Retinal pigment epithelial cell (primary cell): ENCODE data around the gene ZCCHC7.
A peak's percentile ranks its signal among the peaks of the same experiment; 100 is the strongest.

ENCODE experiments used
- DNase-seq: peaks from one replicate; pipeline ENCODE4 v3.0.0-alpha.2; 2010; ENCODE audit warnings: low read depth
- H3K4me3 ChIP-seq: 2 replicates; pipeline ENCODE4 v1.5.1; 2011; ENCODE audit warnings: mild to moderate bottlenecking, low read length, control low read depth, moderate library complexity
- CTCF ChIP-seq: conservative IDR thresholded peaks from 2 replicates; pipeline ENCODE4 v1.5.1; 2011; ENCODE audit warnings: low read depth, low read length, control low read depth, inconsistent platforms

ZCCHC7 gene

GRCh38 chr9:37364751-37365360, 244.5 kb downstream of the ZCCHC7 start:
- no peak overlapping the region for H3K4me3 ChIP-seq
- peak; percentile 27 for TF ChIP-seq CTCF
- DNase-seq = no peak

- DNase-seq = no peak
- no peak for TF ChIP-seq CTCF
- H3K4me3 ChIP-seq = no peak overlapping the region
Measured at GRCh38 chr9:37369671-37370070, 249.3 kb downstream of the ZCCHC7 start.

GRCh38 chr9:37370282-37370681, 249.9 kb downstream of the ZCCHC7 start:
- DNase-seq = no peak
- H3K4me3 ChIP-seq = no peak overlapping the region
- TF ChIP-seq CTCF = no peak

- DNase-seq = no peak
- no peak for TF ChIP-seq CTCF
- H3K4me3 ChIP-seq = no peak overlapping the region
Measured at GRCh38 chr9:37370968-37371563, 250.7 kb downstream of the ZCCHC7 start.

- no peak for DNase-seq
Measured at GRCh38 chr9:37371565-37372464, 251.4 kb downstream of the ZCCHC7 start.

GRCh38 chr9:37372839-37373238, 252.5 kb downstream of the ZCCHC7 start:
- no peak for DNase-seq
- no peak overlapping the region for H3K4me3 ChIP-seq

More at GRCh38 chr9:37371565-37372464, 251.4 kb downstream of the ZCCHC7 start:
- H3K4me3 ChIP-seq = no peak overlapping the region
- TF ChIP-seq CTCF = no peak

More at GRCh38 chr9:37372839-37373238, 252.5 kb downstream of the ZCCHC7 start:
- TF ChIP-seq CTCF = no peak
